GM20431 (cell line): Measurements from ENCODE around the gene OR4F3.
"Not testable (repeated sequence)": the region's sequence is repeated elsewhere in the genome, so short reads cannot be mapped to it uniquely, and the experiment has no call there.

ENCODE experiments used
- in situ Hi-C: fragments of 300-500 bp; cut with MseI, MboI; formaldehyde crosslinking; loops from one replicate; pipeline ENCODE4 v1.15.0; 2020; ENCODE audit warnings: low sequenced_read_pairs; ENCODE audit not compliant: unreplicated experiment

OR4F3 gene

GRCh38 chr5:181366968-181367367 is at the start of gene OR4F3:
TSS of gene OR4F3 (plus strand) at chr5:181367268.
- in situ Hi-C loops, result not testable (repeated sequence)
